HEK293T (cell line): ENCODE results near the gene KAT6B.

Source experiments
- SUZ12 ChIP-seq: fragments of 450-650 bp; IDR thresholded peaks from 2 replicates; pipeline ENCODE4 v1.6.1; 2016; ENCODE audit warnings: mild to moderate bottlenecking
- TARDBP ChIP-seq: fragments of 450-650 bp; IDR thresholded peaks from 2 replicates; pipeline ENCODE4 v1.6.1; 2016

DNA sequence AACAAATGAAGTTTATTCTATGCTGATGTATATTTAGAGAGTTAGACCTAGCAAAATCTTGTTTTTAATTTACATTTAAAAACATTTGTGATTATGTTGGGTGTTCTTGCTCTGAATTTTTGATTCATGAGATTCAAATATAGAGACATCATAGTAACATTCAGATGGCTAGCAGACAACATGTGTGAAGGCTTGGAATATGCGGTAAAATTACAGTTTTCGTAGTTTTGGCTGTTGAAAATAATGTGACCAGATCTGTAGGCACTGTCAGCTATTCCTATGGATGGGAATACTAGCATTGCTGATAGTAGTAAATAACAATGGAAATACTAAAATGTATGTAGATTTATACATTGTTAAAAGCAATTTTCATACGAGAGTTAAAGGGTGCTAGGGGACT lies 131.9 kb downstream of the KAT6B start:
- no peak for TF ChIP-seq SUZ12
- TF ChIP-seq TARDBP = no peak
